Ramos (cell line): ENCODE measurements around the gene ACHE.
"Not testable (repeated sequence)": the region's sequence is repeated elsewhere in the genome, so short reads cannot be mapped to it uniquely, and the experiment has no call there.

ENCODE experiments used
- in situ Hi-C: fragments of 300-500 bp; cut with MboI; formaldehyde crosslinking; loops from one replicate; pipeline ENCODE4 v1.14.3; 2022; ENCODE audit warnings: low sequenced_read_pairs; ENCODE audit not compliant: unreplicated experiment

The ACHE gene

GRCh38 chr7:100895701-100895955 lies at the start of gene ACHE:
TSS of gene ACHE (minus strand) at chr7:100895888. CDS start at chr7:100894232, 1,656 bp downstream.
- in situ Hi-C loops: loop anchor here (10.0 kb wide), 1 partner anchor 399 kb away; no protein-coding TSS in a partner anchor

DNA sequence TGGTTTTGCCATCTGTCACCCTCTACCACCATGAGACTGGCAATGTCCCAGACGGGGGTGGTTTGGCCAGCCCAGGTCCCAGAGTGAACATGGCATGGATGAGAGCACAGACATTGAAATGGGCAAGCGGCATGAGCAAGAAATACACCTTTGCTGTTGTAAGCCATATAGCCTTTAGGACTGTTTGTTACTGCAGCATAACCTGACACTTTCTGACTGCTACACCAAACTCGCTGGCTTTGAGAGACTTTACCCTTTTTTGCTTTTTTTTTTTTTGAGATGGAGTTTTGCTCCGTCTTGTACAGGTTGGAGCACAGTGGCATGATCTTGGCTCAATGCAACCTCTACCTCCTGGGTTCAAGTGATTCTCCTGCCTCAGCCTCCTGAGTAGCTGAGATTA lies 48.5 kb upstream of the ACHE start:
- in situ Hi-C loops: no loop called here

- in situ Hi-C loops: no loop called here
Observed at GRCh38 chr7:100943693-100944092, 48.0 kb upstream of the ACHE start.

DNA sequence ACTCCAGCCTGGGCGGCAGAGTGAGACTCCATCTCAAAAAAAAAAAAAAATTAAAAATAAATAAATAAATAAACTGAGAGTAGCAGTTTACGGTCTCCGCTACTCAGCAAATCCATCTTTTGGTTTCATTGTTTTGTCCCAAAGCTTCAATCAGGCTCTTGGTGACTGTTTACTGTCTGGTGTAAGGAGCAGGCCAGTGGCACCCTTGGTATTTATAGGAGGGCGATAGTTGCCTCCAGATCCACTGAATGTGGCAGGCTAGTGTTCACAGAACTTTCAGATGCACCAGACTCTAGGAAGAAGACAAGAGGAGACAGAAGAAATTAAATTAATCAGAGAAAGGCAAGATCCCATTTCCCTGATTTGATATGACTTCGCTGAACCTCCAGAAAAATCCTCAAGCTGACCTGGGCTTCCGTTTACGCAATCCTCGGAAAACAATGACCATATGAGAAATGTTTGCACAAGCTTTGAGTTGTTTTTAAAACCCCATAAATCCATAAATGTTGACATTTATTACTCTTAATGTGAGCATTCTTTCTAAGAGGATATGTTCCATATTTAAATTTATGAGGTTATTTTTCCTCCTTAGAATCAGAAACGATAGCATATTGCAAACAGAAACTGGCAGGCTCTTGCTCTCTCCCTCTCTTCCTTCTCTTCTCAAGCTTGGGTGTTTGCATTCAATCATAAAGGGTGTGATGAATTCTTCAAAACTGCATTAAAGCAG lies 46.5 kb upstream of the ACHE start:
- in situ Hi-C loops: no loop called here

- in situ Hi-C loops: not testable (repeated sequence)
Observed at GRCh38 chr7:100936167-100936566, 40.5 kb upstream of the ACHE start.

DNA sequence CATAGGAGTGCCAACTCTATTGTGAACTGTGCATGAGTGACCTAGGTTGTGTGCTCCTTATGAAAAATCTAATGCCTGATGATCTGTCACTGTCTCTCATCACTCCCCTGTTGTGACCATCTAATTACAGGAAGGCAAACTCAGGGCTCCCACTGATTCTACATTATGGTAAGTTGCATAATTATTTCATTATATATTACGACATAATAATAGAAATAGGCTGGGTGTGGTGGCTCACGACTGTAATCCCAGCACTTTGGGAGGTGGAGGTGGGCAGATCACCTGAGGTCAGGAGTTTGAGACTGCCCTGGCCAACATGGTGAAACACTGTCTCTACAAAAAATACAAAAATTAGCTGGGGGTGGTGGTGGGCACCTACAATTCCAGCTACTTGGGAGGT lies 39.7 kb upstream of the ACHE start:
- in situ Hi-C loops: not testable (repeated sequence)

DNA sequence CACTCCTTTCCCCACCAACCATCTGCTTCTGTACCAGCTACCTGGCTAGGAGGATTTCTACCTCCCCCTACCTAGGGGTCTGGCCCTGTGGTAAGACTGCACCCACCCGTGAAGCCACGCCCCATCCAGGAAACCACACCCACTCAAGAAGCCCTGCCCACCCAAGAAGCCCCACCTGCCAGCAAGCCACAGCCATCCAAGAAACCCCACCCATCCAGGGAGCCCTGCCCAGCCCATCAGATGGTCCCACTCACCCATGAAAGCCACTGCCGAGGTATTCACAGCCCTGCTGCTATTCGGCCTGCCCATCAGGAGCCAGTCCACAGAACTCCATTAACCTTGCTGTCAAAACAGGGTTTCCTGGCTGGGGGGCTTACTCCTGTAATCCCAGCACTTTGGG lies 38.0 kb upstream of the ACHE start:
- in situ Hi-C loops: no loop called here

DNA sequence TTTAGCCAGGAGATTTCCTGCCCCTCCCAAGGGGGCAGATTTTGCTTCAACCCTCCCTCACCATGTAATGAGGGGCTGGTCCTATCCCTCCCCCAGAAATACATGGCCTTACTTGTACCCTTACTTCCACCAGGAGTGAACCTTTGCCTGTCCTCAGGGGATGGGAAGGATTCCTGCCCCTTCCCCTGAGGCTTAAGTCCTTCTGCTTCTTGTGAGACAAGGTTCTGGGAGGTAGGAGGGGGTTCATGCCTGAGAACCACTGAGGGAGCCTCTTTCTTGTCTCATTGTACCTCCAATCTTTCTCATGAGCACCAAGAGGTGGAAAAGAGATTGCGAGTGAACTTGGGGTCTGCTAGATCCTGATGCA lies 34.1 kb upstream of the ACHE start:
- in situ Hi-C loops: no loop called here

DNA sequence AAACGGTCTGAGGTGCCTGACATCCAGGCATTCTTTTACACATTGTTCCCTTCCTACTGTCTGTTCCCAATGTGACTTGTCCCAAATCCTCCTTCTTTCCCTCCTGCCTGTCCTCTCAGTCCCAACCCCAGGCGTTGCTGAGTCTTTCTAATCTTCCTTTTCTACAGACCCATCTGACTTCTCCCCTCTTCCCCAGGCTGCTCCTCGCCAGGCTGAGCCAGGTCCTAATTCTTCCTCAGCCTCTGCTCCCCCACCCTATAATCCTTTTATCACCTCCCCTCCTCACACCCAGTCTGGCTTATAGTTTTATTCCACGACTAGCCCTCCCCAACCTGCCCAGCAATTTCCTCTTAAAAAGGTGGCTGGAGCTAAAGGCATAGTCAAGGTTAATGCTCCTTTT lies 27.9 kb upstream of the ACHE start:
- in situ Hi-C loops: not testable (repeated sequence)

GRCh38 chr7:100921039-100921438 lies 25.4 kb upstream of the ACHE start:
- in situ Hi-C loops: no loop called here

DNA sequence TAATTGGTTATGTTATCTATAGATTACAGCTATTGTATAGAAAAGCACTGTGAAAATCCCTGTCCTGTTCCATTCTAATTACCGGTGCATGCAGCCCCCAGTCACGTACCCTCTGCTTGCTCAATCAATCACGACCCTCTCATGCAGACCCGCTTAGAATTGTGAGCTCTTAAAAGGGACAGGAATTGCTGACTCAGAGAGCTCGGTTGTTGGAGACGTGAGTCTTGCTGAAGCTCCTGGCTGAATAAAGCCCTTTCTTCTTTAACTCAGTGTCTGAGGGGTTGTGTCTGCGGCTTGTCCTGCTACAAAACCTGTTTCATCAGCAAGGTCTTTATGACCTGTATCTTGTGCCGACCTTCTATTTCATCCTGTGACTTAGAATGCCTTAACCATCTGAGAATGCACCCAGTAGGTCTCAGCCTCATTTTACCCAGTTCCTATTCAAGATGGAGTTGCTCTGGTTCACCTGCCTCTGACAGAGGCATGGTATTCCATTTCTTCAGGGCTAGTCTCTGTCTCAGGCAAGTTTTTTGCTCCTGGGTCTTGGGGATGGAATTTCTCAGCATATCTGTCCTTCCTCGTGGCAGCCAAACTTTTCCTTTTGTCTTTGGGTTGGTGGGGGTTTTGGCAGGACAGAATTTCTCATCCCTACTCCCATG lies 24.2 kb upstream of the ACHE start:
- in situ Hi-C loops: not testable (repeated sequence)

- in situ Hi-C loops: not testable (repeated sequence)
Observed at GRCh38 chr7:100919335-100919734, 23.6 kb upstream of the ACHE start.

DNA sequence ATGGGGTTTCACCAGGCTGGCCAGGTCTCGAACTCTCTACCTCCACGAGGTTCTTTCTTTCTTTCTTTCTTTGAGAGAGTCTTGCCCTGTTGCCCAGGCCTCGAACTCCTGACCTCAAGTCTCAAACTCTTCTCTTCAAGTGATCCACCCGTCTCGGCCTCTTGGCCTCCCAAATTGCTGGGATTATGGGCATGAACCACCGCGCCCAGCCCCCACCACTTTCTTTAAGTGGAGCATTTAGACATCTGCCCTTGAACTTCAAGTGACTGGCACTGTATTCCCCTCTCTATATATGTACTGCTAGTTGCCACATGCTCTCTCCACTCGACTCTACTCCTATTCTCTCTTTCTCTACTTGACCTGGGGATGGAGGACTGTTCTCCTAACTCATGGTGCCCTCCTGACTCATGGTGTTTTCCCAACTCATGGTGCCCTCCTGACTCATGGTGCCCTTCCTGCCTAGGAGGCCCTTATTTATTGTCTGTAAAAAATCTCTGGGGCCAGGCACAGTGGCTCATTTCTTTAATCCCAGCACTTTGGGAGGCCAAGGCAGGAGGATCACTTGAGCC lies 19.3 kb upstream of the ACHE start:
- in situ Hi-C loops: no loop called here

- in situ Hi-C loops: no loop called here
Observed at GRCh38 chr7:100914208-100914878, 18.7 kb upstream of the ACHE start.

GRCh38 chr7:100911484-100911883 lies 15.8 kb upstream of the ACHE start:
- in situ Hi-C loops: no loop called here

DNA sequence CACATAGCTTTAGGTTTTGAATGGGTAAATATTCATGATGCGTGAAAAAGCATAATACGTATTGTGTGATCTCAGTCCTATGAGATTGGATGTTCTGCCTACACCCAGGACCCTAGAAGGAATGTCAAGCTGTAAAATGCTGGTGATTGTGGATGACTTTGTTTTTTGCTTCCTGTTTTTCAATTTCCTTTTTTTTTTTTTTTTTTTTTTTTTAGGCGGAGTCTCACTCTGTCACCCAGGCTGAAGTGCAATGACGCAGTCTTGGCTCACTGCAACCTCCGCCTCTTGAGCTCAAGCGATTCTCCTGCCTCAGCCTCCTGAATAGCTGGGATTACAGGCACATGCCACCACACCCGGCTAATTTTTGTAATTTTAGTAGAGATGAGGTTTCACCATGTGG lies 14.8 kb upstream of the ACHE start:
- in situ Hi-C loops: not testable (repeated sequence)

DNA sequence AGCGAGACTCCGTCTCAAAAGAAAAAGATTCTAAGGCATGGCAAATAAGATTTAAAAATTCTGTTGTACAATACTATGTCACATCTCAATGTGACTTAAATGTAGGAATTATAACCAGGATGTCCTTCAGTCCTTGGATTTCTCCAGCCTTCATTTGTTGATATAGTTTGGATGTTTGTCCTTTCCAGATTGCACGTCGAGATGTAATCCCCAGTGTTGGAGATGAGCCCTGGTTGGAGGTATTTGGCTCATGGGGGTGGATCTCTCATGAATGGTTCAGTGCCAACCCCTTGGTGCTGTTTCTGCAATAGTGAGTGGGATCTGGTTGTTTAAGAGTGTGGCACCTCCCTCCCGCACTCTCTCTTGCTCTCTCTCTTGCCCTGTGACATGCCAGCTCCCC lies 12.8 kb upstream of the ACHE start:
- in situ Hi-C loops: no loop called here

- in situ Hi-C loops: no loop called here
Observed at GRCh38 chr7:100902638-100903037, 7.0 kb upstream of the ACHE start.

DNA sequence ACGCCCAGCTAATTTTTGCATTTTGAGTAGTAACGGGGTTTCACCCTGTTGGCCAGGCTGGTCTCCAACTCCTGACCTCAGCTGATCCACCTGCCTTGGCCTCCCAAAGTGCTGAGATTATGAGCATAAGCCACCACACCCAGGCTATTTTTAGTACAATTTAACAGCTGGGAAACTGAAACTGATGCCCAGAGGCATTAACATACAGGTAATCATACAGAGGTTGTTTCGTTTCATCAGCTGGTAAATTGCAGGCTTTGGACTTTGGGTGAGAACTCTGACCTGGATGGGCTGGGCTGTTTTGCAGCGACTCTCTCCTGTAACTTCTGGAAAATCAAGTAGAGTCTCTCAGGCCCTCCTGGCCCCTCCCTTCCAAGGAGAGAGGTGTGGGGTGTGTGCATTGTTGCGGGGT lies 6.2 kb upstream of the ACHE start:
- in situ Hi-C loops: no loop called here

- in situ Hi-C loops: no loop called here
Observed at GRCh38 chr7:100900978-100901377, 5.3 kb upstream of the ACHE start.

DNA sequence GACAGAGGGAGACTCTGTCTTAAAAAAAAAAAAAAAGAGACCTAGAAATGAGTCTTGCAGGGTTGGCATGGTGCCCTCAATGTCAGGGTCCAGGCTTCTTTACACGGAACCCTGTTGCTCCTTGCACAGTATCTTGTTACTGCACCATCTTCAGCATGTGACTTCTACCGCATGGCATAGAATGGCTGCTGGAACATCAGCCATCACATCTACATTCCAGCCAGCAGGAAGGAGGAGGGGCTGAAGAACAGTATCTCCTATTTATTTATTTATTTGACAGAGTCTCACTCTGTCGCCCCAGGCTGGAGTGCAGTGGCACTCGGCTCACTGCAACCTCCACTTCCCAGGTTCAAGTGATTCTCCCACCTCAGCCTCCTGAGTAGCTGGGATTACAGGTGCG lies 3.7 kb upstream of the ACHE start:
- in situ Hi-C loops: loop anchor here (10.0 kb wide), 1 partner anchor 395 kb away; no protein-coding TSS in a partner anchor
